Measurements from ENCODE around the gene SHISA6. TPM values are rescaled to one million over a fixed set of nuclear protein-coding genes. Genes with fewer than 3 reads are reported as not detected.

Gene SHISA6
- total RNA-seq, 1 experiment from 2014 or later = 2.9 TPM

DNA sequence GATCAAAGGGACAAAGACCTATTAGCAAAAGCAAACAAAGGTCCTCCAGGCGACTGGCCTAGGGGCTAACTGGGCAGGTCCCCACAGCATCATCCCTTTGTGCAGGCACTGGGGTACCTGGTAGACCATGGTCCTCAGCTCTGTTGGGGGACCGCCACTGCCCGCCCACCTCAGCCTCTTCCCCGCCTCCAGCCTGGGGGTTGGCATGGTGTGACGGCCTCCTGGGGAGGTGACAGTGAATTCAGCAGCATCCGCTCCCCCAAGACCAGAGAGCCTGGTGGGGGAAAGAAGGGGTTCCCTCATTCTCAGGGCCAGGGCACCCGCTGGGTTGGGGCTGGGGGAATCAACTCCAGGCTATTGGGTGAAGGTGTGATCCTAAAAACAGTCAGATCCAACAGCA is 318.6 kb downstream of the SHISA6 start:
- Histone ChIP-seq H3K9ac (ENCODE audit: extremely low read depth, insufficient read length, low read length) (no peak overlapping the region), H3K18ac (ENCODE audit: insufficient read length, low read depth, low read length) (no peak overlapping the region), H2BK120ac (ENCODE audit: low read depth, low read length, poor library complexity, severe bottlenecking) (no peak overlapping the region), H4K91ac (ENCODE audit: insufficient read length, low read depth, low read length) (no peak overlapping the region), H3K23me2 (ENCODE audit: insufficient read length, low read depth, low read length, poor library complexity, severe bottlenecking) (no peaks in the 10 kb centered on the region), H3K23ac (ENCODE audit: insufficient read length, low read depth, low read length) (no peak overlapping the region), H2AFZ (ENCODE audit: low read length) (no peak overlapping the region), H3K4me2 (ENCODE audit: insufficient read depth, insufficient read length, low read length) (no peak overlapping the region), H2BK5ac (ENCODE audit: insufficient read length, low read length) (no peak overlapping the region), H3K79me1 (ENCODE audit: insufficient read depth, low read depth, low read length, poor library complexity, severe bottlenecking) (no peaks in the 10 kb centered on the region), H3K56ac (ENCODE audit: insufficient read length, low read depth, low read length) (no peak overlapping the region), H2BK15ac (ENCODE audit: low read depth, low read length) (no peak overlapping the region), H4K20me1 (ENCODE audit: control insufficient read depth, insufficient read depth, insufficient read length) (no peaks in the 10 kb centered on the region), H3K4me1 (ENCODE audit: insufficient read depth, low read length) (no peaks in the 10 kb centered on the region), H3K79me2 (ENCODE audit: insufficient read depth, low read length) (no peaks in the 10 kb centered on the region), H2AK5ac (ENCODE audit: insufficient read length, low read length) (no peak overlapping the region), H3K14ac (ENCODE audit: insufficient read depth, low read length) (peak overlapping the region; percentile 8; the same call in 1 of the 2 replicates), H3K27me3 (ENCODE audit: insufficient read depth, low read length) (no peaks in the 10 kb centered on the region), H2BK20ac (ENCODE audit: low read depth, low read length, poor library complexity, severe bottlenecking) (no peak overlapping the region), H3T11ph (ENCODE audit: low read length) (no peak overlapping the region), H3K27ac (ENCODE audit: insufficient read length, low read depth, low read length) (no peak overlapping the region), H3K9me3 (ENCODE audit: control insufficient read depth, low read depth, low read length) (no peaks in the 10 kb centered on the region), H3K4ac (ENCODE audit: low read depth, low read length) (no peak overlapping the region), H4K5ac (ENCODE audit: insufficient read length, low read depth, low read length) (no peak overlapping the region), H4K8ac (replicated peaks; ENCODE audit: insufficient read length, low read depth, low read length) (no peak overlapping the region), H2BK12ac (ENCODE audit: insufficient read length, low read depth, low read length) (no peak overlapping the region)
- Mint-ChIP-seq H3K9me3 (no peaks in the 10 kb centered on the region; a peak in 1 of 5 replicates), H3K27ac (peak overlapping the region in 1 of 3 experiments; percentile 82; a peak in 2 of 7 replicates), H3K4me3 (no peak overlapping the region), H3K36me3 (ENCODE audit: insufficient read depth in 1 of 3, low read depth in 3 of 3) (no peaks in the 10 kb centered on the region), H3K4me1 (peaks cover 8 to 16% of the 10 kb centered on the region in 2 experiments), H3K27me3 (ENCODE audit: low read depth) (peaks cover 13% of the 10 kb centered on the region)
- TF ChIP-seq, protein P1, sequence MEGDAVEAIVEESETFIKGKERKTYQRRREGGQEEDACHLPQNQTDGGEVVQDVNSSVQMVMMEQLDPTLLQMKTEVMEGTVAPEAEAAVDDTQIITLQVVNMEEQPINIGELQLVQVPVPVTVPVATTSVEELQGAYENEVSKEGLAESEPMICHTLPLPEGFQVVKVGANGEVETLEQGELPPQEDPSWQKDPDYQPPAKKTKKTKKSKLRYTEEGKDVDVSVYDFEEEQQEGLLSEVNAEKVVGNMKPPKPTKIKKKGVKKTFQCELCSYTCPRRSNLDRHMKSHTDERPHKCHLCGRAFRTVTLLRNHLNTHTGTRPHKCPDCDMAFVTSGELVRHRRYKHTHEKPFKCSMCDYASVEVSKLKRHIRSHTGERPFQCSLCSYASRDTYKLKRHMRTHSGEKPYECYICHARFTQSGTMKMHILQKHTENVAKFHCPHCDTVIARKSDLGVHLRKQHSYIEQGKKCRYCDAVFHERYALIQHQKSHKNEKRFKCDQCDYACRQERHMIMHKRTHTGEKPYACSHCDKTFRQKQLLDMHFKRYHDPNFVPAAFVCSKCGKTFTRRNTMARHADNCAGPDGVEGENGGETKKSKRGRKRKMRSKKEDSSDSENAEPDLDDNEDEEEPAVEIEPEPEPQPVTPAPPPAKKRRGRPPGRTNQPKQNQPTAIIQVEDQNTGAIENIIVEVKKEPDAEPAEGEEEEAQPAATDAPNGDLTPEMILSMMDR (conservative IDR thresholded peaks at IDR 0.05) = no peak
- no peak for DNase-seq
- WGBS (ENCODE audit: extremely low coverage, insufficient read length, low lambda C conversion rate) = no CpG with 5 or more reads among the region's 7 CpGs
